ENCODE data around the gene IL17RA. TPM values are rescaled to one million over a fixed set of nuclear protein-coding genes. Genes with fewer than 3 reads are reported as not detected.

Gene IL17RA
- total and polyA plus RNA-seq, 7 experiments from 2014 or later = 45.8 to 91.8 (median 70.4) TPM

DNA sequence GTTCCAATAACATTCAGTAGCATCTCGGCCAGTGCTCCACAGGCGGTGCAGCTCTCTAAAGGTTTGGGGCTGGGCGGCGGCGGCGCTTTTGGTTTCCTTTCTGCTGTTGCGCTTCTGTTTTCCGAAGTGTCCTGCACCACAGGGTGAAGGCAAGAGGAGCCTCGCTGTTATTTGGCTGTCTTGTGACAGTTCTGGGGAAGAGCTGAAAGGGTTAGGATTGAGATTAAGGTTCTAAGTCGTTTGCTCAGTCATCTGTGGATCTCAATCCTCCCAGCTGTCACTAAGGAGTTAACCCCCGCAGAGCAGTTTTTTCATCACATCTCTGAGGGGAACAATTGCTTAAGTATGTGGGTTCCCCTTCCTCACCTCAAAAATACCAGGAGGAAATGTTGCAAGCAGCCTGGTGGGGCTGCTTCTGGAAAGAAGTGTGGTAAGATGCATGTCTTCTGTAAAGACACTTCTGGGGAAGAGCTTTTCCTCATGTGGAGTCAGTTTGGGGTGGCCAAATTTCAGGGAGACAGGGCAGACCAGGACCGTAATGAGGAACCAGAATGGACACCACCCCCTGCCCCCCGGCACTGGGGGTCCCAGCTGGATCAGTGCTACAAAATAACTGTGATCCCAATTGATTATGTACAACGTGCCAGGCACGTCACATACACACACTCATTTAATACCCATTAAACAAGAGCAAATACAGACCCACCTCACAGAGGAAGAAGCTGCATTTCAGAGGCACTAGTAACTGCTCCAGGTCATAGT lies 22.2 kb downstream of the IL17RA start:
- ChIA-PET POLR2A (interaction anchor here (0.6 to 16.1 kb wide), 8 partner anchors 8 to 134 kb away, joined by 3 to 114 read pairs (median 4); partner anchors contain the start of gene HDHD5), CTCF (interaction anchor here (0.5 to 3.0 kb wide), 3 partner anchors 11 to 65 kb away, joined by 3 to 8 read pairs (median 3); no protein-coding TSS in a partner anchor)
- H3K36me3 Mint-ChIP-seq = peaks cover under 1 to 48% (median 25%) of the 10 kb centered on the region in 5 donors
- peak overlapping the region; percentile 82 to 96 (median 90) for H3K27ac Mint-ChIP-seq
- H3K4me3 Mint-ChIP-seq = peak overlapping the region; percentile 70 to 87 (median 82)
- intact Hi-C loops (cut with micrococcal nuclease) = loop anchor here (1.0 kb wide), 3 partner anchors 9 to 20 kb away; no protein-coding TSS in a partner anchor
- H3K9me3 Mint-ChIP-seq = no peaks in the 10 kb centered on the region
- peak in 5 of 9 donors; percentile 22 to 38 (median 24) for DNase-seq
- H3K4me3 ChIP-seq (ENCODE audit: low read length) = peak overlapping the region; percentile 18
- H3K27me3 ChIP-seq (ENCODE audit: control insufficient read depth in 2 of 2, insufficient read depth in 2 of 2, low read length in 2 of 2) = no peaks in the 10 kb centered on the region
- peak; percentile 77 for ATAC-seq
- H3K9me3 ChIP-seq (ENCODE audit: control insufficient read depth in 2 of 3, low read length in 3 of 3) = no peaks in the 10 kb centered on the region
- peaks cover 9 to 78% (median 13%) of the 10 kb centered on the region in 3 experiments for H3K36me3 ChIP-seq (ENCODE audit: control insufficient read depth in 2 of 3, insufficient read depth in 3 of 3, low read length in 3 of 3)
- H3K27me3 Mint-ChIP-seq = no peaks in the 10 kb centered on the region
- peak overlapping the region; percentile 66 for H3K27ac ChIP-seq (ENCODE audit: low read depth, low read length)
- peaks cover 37 to 77% (median 60%) of the 10 kb centered on the region in 7 donors for H3K4me1 Mint-ChIP-seq
- peaks cover 4 to 46% of the 10 kb centered on the region in 2 donors for H3K4me1 ChIP-seq (ENCODE audit: control insufficient read depth in 2 of 2, insufficient read depth in 2 of 2, low read length in 2 of 2)

DNA sequence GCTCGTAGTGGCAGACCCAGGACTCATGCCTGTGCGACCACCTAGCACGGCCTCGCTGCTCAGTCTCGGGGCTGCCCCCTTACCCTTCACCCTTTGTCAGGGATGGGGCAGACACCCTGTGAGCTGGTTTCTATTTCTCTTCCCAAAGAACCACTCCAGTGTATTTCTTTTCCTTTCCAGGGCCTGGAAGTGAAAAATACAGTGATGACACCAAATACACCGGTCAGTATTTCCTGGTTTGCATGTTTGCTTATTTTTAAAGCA lies 22.7 kb downstream of the IL17RA start:
- intact Hi-C loops (cut with micrococcal nuclease) = loop anchor here in 1 of 2 donors (1.0 kb wide), 1 partner anchor 9 kb away; no protein-coding TSS in a partner anchor
- no peaks in the 10 kb centered on the region for H3K9me3 ChIP-seq (ENCODE audit: control insufficient read depth in 2 of 3, low read length in 3 of 3)
- H3K27ac ChIP-seq (ENCODE audit: low read depth, low read length) = peak overlapping the region; percentile 66
- H3K27me3 ChIP-seq (ENCODE audit: control insufficient read depth in 2 of 2, insufficient read depth in 2 of 2, low read length in 2 of 2) = no peaks in the 10 kb centered on the region
- no peaks in the 10 kb centered on the region for H3K9me3 Mint-ChIP-seq
- ChIA-PET POLR2A (interaction anchor here (1.7 to 16.1 kb wide), 3 partner anchors 10 to 51 kb away, joined by 4 to 114 read pairs (median 6); partner anchors contain the start of gene HDHD5), CTCF (interaction anchor here (3.0 kb wide), 1 partner anchor 12 kb away, joined by 8 read pairs; no protein-coding TSS in a partner anchor)
- no peak for ATAC-seq
- H3K4me1 ChIP-seq (ENCODE audit: control insufficient read depth in 2 of 2, insufficient read depth in 2 of 2, low read length in 2 of 2) = peaks cover 4 to 40% of the 10 kb centered on the region in 2 donors
- no peak for DNase-seq
- peaks cover 6 to 73% (median 8%) of the 10 kb centered on the region in 3 experiments for H3K36me3 ChIP-seq (ENCODE audit: control insufficient read depth in 2 of 3, insufficient read depth in 3 of 3, low read length in 3 of 3)
- H3K36me3 Mint-ChIP-seq = peaks cover 0 to 43% (median 20%) of the 10 kb centered on the region in 5 donors
- peak overlapping the region; percentile 82 to 96 (median 90) for H3K27ac Mint-ChIP-seq
- H3K27me3 Mint-ChIP-seq = no peaks in the 10 kb centered on the region
- no peak overlapping the region for H3K4me3 ChIP-seq (ENCODE audit: low read length)
- H3K4me1 Mint-ChIP-seq = peaks cover 36 to 77% (median 60%) of the 10 kb centered on the region in 7 donors
- peak overlapping the region; percentile 70 to 87 (median 82) for H3K4me3 Mint-ChIP-seq

DNA sequence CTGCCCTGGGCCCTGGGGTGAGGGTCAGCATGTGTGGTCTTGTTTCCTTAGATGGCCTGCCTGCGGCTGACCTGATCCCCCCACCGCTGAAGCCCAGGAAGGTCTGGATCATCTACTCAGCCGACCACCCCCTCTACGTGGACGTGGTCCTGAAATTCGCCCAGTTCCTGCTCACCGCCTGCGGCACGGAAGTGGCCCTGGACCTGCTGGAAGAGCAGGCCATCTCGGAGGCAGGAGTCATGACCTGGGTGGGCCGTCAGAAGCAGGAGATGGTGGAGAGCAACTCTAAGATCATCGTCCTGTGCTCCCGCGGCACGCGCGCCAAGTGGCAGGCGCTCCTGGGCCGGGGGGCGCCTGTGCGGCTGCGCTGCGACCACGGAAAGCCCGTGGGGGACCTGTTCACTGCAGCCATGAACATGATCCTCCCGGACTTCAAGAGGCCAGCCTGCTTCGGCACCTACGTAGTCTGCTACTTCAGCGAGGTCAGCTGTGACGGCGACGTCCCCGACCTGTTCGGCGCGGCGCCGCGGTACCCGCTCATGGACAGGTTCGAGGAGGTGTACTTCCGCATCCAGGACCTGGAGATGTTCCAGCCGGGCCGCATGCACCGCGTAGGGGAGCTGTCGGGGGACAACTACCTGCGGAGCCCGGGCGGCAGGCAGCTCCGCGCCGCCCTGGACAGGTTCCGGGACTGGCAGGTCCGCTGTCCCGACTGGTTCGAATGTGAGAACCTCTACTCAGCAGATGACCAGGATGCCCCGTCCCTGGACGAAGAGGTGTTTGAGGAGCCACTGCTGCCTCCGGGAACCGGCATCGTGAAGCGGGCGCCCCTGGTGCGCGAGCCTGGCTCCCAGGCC lies 23.7 kb downstream of the IL17RA start:
- H3K4me3 ChIP-seq (ENCODE audit: low read length) = no peak overlapping the region
- H3K36me3 ChIP-seq (ENCODE audit: control insufficient read depth in 2 of 3, insufficient read depth in 3 of 3, low read length in 3 of 3) = peaks cover under 1 to 63% (median 8%) of the 10 kb centered on the region in 3 experiments
- peaks cover 0 to 38% (median 15%) of the 10 kb centered on the region in 5 donors for H3K36me3 Mint-ChIP-seq
- H3K27me3 ChIP-seq (ENCODE audit: control insufficient read depth in 2 of 2, insufficient read depth in 2 of 2, low read length in 2 of 2) = no peaks in the 10 kb centered on the region
- peaks cover 33 to 77% (median 64%) of the 10 kb centered on the region in 7 donors for H3K4me1 Mint-ChIP-seq
- ATAC-seq (no peak), DNase-seq (no peak)
- H3K27ac Mint-ChIP-seq = peak overlapping the region in 4 of 9 donors; percentile 20 to 90 (median 40)
- CTCF ChIA-PET = interaction anchor here (3.0 kb wide), 1 partner anchor 13 kb away, joined by 8 read pairs; no protein-coding TSS in a partner anchor
- POLR2A ChIA-PET = interaction anchor here (16.1 kb wide), 1 partner anchor 21 kb away, joined by 114 read pairs; no protein-coding TSS in a partner anchor
- peak overlapping the region; percentile 66 for H3K27ac ChIP-seq (ENCODE audit: low read depth, low read length)
- H3K4me1 ChIP-seq (ENCODE audit: control insufficient read depth in 2 of 2, insufficient read depth in 2 of 2, low read length in 2 of 2) = peaks cover 4 to 33% of the 10 kb centered on the region in 2 donors
- H3K4me3 Mint-ChIP-seq = no peak overlapping the region
- H3K9me3 ChIP-seq (ENCODE audit: control insufficient read depth in 2 of 3, low read length in 3 of 3) = no peaks in the 10 kb centered on the region
- H3K27me3 Mint-ChIP-seq = no peaks in the 10 kb centered on the region
- intact Hi-C loops (cut with micrococcal nuclease) = no loop called here
- H3K9me3 Mint-ChIP-seq = no peaks in the 10 kb centered on the region

DNA sequence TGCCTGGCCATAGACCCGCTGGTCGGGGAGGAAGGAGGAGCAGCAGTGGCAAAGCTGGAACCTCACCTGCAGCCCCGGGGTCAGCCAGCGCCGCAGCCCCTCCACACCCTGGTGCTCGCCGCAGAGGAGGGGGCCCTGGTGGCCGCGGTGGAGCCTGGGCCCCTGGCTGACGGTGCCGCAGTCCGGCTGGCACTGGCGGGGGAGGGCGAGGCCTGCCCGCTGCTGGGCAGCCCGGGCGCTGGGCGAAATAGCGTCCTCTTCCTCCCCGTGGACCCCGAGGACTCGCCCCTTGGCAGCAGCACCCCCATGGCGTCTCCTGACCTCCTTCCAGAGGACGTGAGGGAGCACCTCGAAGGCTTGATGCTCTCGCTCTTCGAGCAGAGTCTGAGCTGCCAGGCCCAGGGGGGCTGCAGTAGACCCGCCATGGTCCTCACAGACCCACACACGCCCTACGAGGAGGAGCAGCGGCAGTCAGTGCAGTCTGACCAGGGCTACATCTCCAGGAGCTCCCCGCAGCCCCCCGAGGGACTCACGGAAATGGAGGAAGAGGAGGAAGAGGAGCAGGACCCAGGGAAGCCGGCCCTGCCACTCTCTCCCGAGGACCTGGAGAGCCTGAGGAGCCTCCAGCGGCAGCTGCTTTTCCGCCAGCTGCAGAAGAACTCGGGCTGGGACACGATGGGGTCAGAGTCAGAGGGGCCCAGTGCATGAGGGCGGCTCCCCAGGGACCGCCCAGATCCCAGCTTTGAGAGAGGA lies 24.5 kb downstream of the IL17RA start:
- ChIA-PET POLR2A (interaction anchor here (16.1 kb wide), 1 partner anchor 22 kb away, joined by 114 read pairs; no protein-coding TSS in a partner anchor), CTCF (no interaction called here)
- peaks cover 0 to 35% (median 15%) of the 10 kb centered on the region in 5 donors for H3K36me3 Mint-ChIP-seq
- Histone ChIP-seq H3K36me3 (ENCODE audit: control insufficient read depth in 2 of 3, insufficient read depth in 3 of 3, low read length in 3 of 3) (peaks cover 0 to 57% (median 8%) of the 10 kb centered on the region in 3 experiments), H3K4me1 (ENCODE audit: control insufficient read depth in 2 of 2, insufficient read depth in 2 of 2, low read length in 2 of 2) (peaks cover 4 to 33% of the 10 kb centered on the region in 2 donors), H3K27ac (ENCODE audit: low read depth, low read length) (no peak overlapping the region), H3K9me3 (ENCODE audit: control insufficient read depth in 2 of 3, low read length in 3 of 3) (no peaks in the 10 kb centered on the region), H3K27me3 (ENCODE audit: control insufficient read depth in 2 of 2, insufficient read depth in 2 of 2, low read length in 2 of 2) (no peaks in the 10 kb centered on the region), H3K4me3 (ENCODE audit: low read length) (no peak overlapping the region)
- no peak for ATAC-seq
- H3K27ac Mint-ChIP-seq = peak overlapping the region in 2 of 9 donors; percentile 43 to 54
- peaks cover 39 to 84% (median 71%) of the 10 kb centered on the region in 7 donors for H3K4me1 Mint-ChIP-seq
- no peaks in the 10 kb centered on the region for H3K9me3 Mint-ChIP-seq
- intact Hi-C loops (cut with micrococcal nuclease) = no loop called here
- DNase-seq = no peak
- H3K4me3 Mint-ChIP-seq = no peak overlapping the region
- H3K27me3 Mint-ChIP-seq = no peaks in the 10 kb centered on the region

GRCh38 chr22:17109976-17110375 lies 25.2 kb downstream of the IL17RA start:
- no peak for ATAC-seq
- Histone ChIP-seq H3K4me3 (ENCODE audit: low read length) (no peak overlapping the region), H3K4me1 (ENCODE audit: control insufficient read depth in 2 of 2, insufficient read depth in 2 of 2, low read length in 2 of 2) (peaks cover 4 to 35% of the 10 kb centered on the region in 2 donors), H3K36me3 (ENCODE audit: control insufficient read depth in 2 of 3, insufficient read depth in 3 of 3, low read length in 3 of 3) (peaks cover 0 to 50% (median 8%) of the 10 kb centered on the region in 3 experiments), H3K27ac (ENCODE audit: low read depth, low read length) (no peak overlapping the region), H3K27me3 (ENCODE audit: control insufficient read depth in 2 of 2, insufficient read depth in 2 of 2, low read length in 2 of 2) (no peaks in the 10 kb centered on the region), H3K9me3 (ENCODE audit: control insufficient read depth in 2 of 3, low read length in 3 of 3) (no peaks in the 10 kb centered on the region)
- H3K4me1 Mint-ChIP-seq = peaks cover 46 to 85% (median 72%) of the 10 kb centered on the region in 7 donors
- no peak for DNase-seq
- no peaks in the 10 kb centered on the region for H3K27me3 Mint-ChIP-seq
- ChIA-PET CTCF (no interaction called here), POLR2A (interaction anchor here (0.6 to 16.1 kb wide), 3 partner anchors 15 to 40 kb away, joined by 4 to 114 read pairs (median 4); no protein-coding TSS in a partner anchor)
- H3K9me3 Mint-ChIP-seq = no peaks in the 10 kb centered on the region
- intact Hi-C loops (cut with micrococcal nuclease) = no loop called here
- peak overlapping the region in 6 of 9 donors; percentile 23 to 87 (median 50) for H3K27ac Mint-ChIP-seq
- peaks cover 0 to 28% (median 11%) of the 10 kb centered on the region in 5 donors for H3K36me3 Mint-ChIP-seq
- H3K4me3 Mint-ChIP-seq = no peak overlapping the region

All from naive thymus-derived CD4-positive, alpha-beta T cell (primary cell).